Renal cortex interstitium (tissue), 15 donors: ENCODE data around the gene PDK1. TPM values are rescaled to one million over a fixed set of nuclear protein-coding genes. Genes with fewer than 3 reads are reported as not detected.
"Not testable (repeated sequence)": the region's sequence is repeated elsewhere in the genome, so short reads cannot be mapped to it uniquely, and the experiment has no call there.

Source experiments
- DNase-seq, 11 donors: peaks; one replicate each; pipeline ENCODE4 v3.0.0-alpha.2; 2013; ENCODE audit warnings: low read depth in 9 of 11, low spot score in 4 of 11; ENCODE audit errors: extremely low read depth in 1 of 11
- long read RNA-seq, 16 experiments: transcript quantifications; one replicate each; lab custom pipeline, GENCODE V29; 2026
- polyA plus RNA-seq, 3 donors: library from polyadenylated mRNA; unstranded; fragments of 120-200 nt; gene quantifications; one replicate each; pipeline ENCODE4 v1.2.1, GENCODE V29; 2013; ENCODE audit not compliant: insufficient read length in 3 of 3

Gene PDK1
- 10 to 100 TPM; 10.9 to 18.8 (median 11.6) TPM for polyA plus RNA-seq
- long read RNA-seq, donor 1, result 0 reads
- long read RNA-seq, donor 2, full-length matches to known transcripts, result 3 of 3 reads
- long read RNA-seq, donor 2, partial matches to known transcripts, result 0 of 3 reads
- long read RNA-seq, donor 2, other reads (novel, unspliced or antisense), result 0 of 3 reads
- long read RNA-seq, donor 3, full-length matches to known transcripts, result 1 of 1 reads
- long read RNA-seq, donor 3, partial matches to known transcripts, result 0 of 1 reads
- long read RNA-seq, donor 3, other reads (novel, unspliced or antisense), result 0 of 1 reads
- long read RNA-seq, donor 4, full-length matches to known transcripts, result 2 of 2 reads
- long read RNA-seq, donor 4, partial matches to known transcripts, result 0 of 2 reads
- long read RNA-seq, donor 4, other reads (novel, unspliced or antisense), result 0 of 2 reads
- long read RNA-seq, donor 5, result 0 reads
- long read RNA-seq, donor 6, result 0 reads
- long read RNA-seq, donor 7, full-length matches to known transcripts, result 2 of 2 reads
- long read RNA-seq, donor 7, partial matches to known transcripts, result 0 of 2 reads
- long read RNA-seq, donor 7, other reads (novel, unspliced or antisense), result 0 of 2 reads
- long read RNA-seq, donor 8, full-length matches to known transcripts, result 2 of 2 reads
- long read RNA-seq, donor 8, partial matches to known transcripts, result 0 of 2 reads
- long read RNA-seq, donor 8, other reads (novel, unspliced or antisense), result 0 of 2 reads
- long read RNA-seq, donor 9, result 0 reads
- long read RNA-seq, donor 10, full-length matches to known transcripts, result 2 of 2 reads
- long read RNA-seq, donor 10, partial matches to known transcripts, result 0 of 2 reads
- long read RNA-seq, donor 10, other reads (novel, unspliced or antisense), result 0 of 2 reads
- long read RNA-seq, donor 11, result 0 reads
- long read RNA-seq, donor 12, result 0 reads
- long read RNA-seq, donor 13, full-length matches to known transcripts, result 5 of 5 reads
- long read RNA-seq, donor 13, partial matches to known transcripts, result 0 of 5 reads
- long read RNA-seq, donor 13, other reads (novel, unspliced or antisense), result 0 of 5 reads
- long read RNA-seq, donor 14, full-length matches to known transcripts, result 5 of 5 reads
- long read RNA-seq, donor 14, partial matches to known transcripts, result 0 of 5 reads
- long read RNA-seq, donor 14, other reads (novel, unspliced or antisense), result 0 of 5 reads
- long read RNA-seq, donor 15, full-length matches to known transcripts, result 3 of 3 reads
- long read RNA-seq, donor 15, partial matches to known transcripts, result 0 of 3 reads
- long read RNA-seq, donor 15, other reads (novel, unspliced or antisense), result 0 of 3 reads
- long read RNA-seq, donor 16, full-length matches to known transcripts, result 1 of 1 reads
- long read RNA-seq, donor 16, partial matches to known transcripts, result 0 of 1 reads
- long read RNA-seq, donor 16, other reads (novel, unspliced or antisense), result 0 of 1 reads

GRCh38 chr2:172555522-172556283 lies at the start of gene PDK1:
PDK1 (plus strand) TSS chr2:172556090; CDS start chr2:172556151, 61 bp downstream.
- DNase-seq, result peak; percentile 72 to 90 (median 86)

GRCh38 chr2:172507199-172507598 lies 48.7 kb upstream of the PDK1 start:
- no peak for DNase-seq

- no peak for DNase-seq
These were observed 45.8 kb upstream of the PDK1 start for GRCh38 chr2:172510088-172510487.

DNA sequence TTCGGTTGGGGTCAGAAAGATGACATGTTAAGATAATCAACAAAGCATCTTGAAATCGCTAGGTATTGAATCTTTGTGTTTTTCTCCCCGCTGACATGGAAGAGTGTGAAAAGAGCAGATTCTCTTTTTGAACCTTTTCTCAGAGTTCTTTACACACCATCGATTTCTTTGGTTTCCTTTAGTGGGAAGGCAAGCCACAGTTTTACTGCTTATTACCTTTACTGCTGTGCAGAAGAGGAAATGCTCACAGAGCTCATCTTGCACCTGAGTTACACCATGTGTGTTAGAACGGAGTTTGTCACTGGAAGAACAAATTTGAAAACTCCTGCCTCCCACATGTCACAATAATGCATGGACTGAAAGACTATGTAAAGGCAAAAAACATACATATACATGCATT lies 45.3 kb upstream of the PDK1 start:
- DNase-seq, result no peak

- DNase-seq, result no peak
These were observed 42.9 kb upstream of the PDK1 start for GRCh38 chr2:172512810-172513523.

DNA sequence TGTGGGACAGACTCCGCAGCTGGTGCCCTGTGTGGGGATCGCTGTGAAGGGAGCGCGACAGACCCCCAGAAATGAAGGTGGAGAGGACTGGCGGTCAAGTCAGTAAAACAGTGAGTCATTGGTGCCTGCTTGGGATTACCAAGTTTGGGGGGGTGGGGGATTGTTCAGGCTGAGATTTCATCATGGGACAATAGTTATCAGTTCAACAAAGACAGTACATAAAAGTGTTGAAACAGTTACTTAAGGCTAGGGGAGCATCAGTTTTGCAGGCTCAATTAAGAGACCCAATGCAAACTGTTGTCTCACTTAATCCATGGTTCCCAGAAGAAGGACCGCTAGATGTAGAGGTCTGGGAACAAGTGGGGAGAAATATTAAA lies 42.4 kb upstream of the PDK1 start:
- no peak for DNase-seq

GRCh38 chr2:172513935-172514586 lies 41.8 kb upstream of the PDK1 start:
- DNase-seq, result no peak

GRCh38 chr2:172516299-172516698 lies 39.6 kb upstream of the PDK1 start:
- no peak for DNase-seq

DNA sequence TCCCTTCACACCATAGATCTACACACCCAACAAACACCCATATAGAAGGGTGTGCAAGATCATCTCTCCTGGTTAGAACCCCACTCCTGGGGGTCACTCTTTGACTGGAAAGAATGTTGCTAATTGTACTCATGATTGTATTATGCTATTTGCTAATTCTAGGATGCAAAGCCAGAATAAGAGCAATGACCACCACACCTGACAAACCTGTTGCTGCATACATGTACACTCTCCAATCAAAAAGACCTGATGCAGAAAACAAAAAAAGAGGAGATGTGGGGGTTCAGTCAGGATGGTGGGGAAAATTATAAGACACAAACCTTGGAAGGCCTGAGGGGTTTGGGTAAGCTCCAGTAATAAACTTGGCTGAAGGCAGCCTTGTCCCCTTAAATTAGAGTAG lies 36.9 kb upstream of the PDK1 start:
- no peak for DNase-seq

DNA sequence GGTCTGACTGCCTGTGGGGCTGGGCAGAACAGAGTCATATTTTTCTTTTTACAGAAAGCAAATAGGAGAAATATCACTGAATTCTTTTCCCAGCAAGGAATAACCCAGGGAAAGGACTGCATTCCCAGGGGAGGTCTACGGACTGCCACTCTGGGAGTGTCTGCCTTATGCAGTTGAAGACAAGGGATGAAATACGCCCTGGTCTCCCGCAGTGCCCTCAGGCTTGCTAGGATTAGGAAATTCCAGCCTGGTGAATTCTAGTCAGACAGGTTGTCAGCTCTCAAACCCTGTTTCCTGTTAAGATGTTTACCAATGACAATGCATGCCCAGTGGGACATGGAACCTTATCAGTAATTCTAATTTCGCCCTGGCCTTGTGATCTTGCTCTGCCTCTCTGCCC lies 30.3 kb upstream of the PDK1 start:
- DNase-seq, result no peak

GRCh38 chr2:172531309-172531708 lies 24.6 kb upstream of the PDK1 start:
- DNase-seq, result no peak

- DNase-seq, result not testable (repeated sequence)
These were observed 23.4 kb upstream of the PDK1 start for GRCh38 chr2:172532461-172532860.

DNA sequence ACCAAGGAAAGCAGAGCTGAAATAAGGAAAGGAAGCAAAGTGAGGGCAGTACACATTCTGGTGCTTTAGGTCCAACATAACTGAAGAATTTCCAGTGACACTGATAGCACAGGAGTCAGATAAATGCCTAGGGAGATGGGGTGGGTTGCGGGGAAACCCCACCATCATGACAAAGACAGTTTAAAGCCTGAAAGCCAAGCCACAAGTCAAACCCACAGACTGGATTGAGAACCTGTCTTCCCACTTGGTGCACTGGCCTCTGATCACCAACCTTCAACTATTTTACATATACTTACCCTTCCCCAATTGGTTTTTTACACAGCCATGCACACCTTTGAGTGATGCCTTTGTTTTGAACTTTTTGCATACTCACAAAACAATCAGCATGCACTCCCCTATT lies 22.2 kb upstream of the PDK1 start:
- no peak for DNase-seq

DNA sequence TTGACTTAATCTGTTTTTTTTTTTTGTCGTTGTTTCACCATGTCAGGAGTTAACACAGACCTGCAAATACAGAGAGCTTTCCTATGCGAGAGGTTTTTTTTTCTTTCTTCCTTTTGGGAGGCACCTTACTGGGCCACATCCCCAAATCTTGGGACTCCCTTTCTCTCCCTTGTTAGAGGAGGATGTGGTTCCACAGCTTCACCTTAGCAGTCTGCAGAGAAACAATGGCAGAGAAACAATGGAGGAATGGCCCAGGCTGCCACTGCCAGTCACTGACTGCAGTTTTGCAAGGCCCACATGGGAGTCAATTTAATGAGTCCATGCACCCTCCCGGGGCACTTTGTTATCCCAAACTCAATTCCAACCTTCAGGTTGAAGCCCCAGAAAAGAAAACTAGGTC lies 20.8 kb upstream of the PDK1 start:
- no peak for DNase-seq

DNA sequence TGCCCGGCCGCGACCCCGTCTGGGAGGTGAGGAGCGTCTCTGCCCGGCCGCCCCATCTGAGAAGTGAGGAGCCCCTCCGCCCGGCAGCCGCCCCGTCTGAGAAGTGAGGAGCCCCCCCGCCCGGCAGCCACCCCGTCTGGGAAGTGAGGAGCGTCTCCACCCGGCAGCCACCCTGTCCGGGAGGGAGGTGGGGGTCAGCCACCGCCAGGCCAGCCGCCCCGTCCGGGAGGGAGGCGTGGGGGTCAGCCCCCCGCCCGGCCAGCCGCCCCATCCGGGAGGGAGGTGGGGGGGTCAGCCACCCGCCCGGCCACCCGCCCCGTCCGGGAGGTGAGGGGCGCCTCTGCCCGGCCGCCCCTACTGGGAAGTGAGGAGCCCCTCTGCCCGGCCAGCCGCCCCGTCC lies 18.0 kb upstream of the PDK1 start:
- not testable (repeated sequence) for DNase-seq

DNA sequence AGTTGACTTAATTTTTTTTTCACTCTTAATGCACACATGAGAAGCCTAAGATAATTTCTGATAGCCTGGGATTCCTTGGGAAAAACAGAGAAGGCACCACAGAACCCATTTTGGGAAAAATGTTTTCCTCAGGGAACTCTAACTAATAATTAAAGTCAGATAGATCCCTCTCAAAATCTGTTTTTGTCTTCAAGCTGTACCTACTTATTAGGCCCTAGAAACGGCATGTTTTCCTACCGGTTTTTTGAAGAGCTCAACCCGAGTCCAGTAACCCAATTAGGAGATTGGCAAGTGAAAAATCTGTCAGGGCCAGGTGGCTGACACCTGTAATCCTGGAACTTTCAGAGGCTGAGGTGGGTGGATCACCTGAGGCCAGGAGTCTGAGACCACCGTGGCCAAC lies 16.1 kb upstream of the PDK1 start:
- DNase-seq, result no peak

- no peak for DNase-seq
These were observed 15.5 kb upstream of the PDK1 start for GRCh38 chr2:172540421-172540820.
